ENCODE measurements around the gene CFAP74.
A peak's percentile ranks its signal among the peaks of the same experiment; 100 is the strongest.

CFAP74 gene

GRCh38 chr1:2050793-2051682 lies 47.5 kb upstream of the CFAP74 start:
- Histone ChIP-seq H3K27ac (peak overlapping the region; percentile 53), H3K36me3 (peaks cover 7% of the 10 kb centered on the region; the same call in 1 of the 2 replicates), H3K9me3 (ENCODE audit: severe bottlenecking) (no peaks in the 10 kb centered on the region), H3K27me3 (ENCODE audit: insufficient read depth, low read depth, severe bottlenecking) (no peaks in the 10 kb centered on the region), H3K4me3 (ENCODE audit: low read depth, low read length) (peak overlapping the region; percentile 56)
- DNase-seq: no peak
- TF ChIP-seq, protein P1, sequence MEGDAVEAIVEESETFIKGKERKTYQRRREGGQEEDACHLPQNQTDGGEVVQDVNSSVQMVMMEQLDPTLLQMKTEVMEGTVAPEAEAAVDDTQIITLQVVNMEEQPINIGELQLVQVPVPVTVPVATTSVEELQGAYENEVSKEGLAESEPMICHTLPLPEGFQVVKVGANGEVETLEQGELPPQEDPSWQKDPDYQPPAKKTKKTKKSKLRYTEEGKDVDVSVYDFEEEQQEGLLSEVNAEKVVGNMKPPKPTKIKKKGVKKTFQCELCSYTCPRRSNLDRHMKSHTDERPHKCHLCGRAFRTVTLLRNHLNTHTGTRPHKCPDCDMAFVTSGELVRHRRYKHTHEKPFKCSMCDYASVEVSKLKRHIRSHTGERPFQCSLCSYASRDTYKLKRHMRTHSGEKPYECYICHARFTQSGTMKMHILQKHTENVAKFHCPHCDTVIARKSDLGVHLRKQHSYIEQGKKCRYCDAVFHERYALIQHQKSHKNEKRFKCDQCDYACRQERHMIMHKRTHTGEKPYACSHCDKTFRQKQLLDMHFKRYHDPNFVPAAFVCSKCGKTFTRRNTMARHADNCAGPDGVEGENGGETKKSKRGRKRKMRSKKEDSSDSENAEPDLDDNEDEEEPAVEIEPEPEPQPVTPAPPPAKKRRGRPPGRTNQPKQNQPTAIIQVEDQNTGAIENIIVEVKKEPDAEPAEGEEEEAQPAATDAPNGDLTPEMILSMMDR (IDR thresholded peaks at IDR 0.05; ENCODE audit: low read depth, low read length): no peak

DNA sequence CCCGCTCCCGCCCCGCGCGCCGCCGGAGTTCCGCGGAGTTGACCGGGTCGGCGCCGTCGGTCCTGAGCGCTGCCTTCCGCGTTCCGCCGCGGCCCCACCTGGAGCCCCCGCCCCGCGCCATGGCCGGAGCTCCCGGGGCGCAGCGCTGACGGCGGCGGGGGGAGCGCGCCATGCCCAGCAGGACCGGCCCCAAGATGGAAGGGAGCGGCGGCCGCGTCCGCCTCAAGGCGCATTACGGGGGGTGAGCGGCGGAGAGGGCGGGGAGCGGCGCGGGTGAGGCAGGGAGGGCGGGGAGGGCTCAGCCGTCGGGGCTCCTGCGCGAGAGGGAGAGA lies 46.8 kb upstream of the CFAP74 start:
- H3K27ac ChIP-seq: peak overlapping the region; percentile 53

GRCh38 chr1:2049718-2050431 lies 46.3 kb upstream of the CFAP74 start, which contains the start of gene PRKCZ:
Gene PRKCZ, plus strand, starts transcription at chr1:2050411. Its CDS starts 220 bp downstream, at chr1:2050631.
- H3K27ac ChIP-seq: peak within 1 kb of the TSS; percentile 82
- H3K9me3 ChIP-seq (ENCODE audit: severe bottlenecking): no peaks in the 10 kb centered on the region
- DNase-seq: peak; percentile 95
- no peaks in the 10 kb centered on the region for H3K36me3 ChIP-seq
- TF ChIP-seq, protein P1 (IDR thresholded peaks at IDR 0.05; ENCODE audit: low read depth, low read length): no peak
- H3K27me3 ChIP-seq (ENCODE audit: insufficient read depth, low read depth, severe bottlenecking): no peaks in the 10 kb centered on the region
- peak within 1 kb of the TSS; percentile 86 for H3K4me3 ChIP-seq (ENCODE audit: low read depth, low read length)

More for the DNA sequence above, 46.8 kb upstream of the CFAP74 start:
- no peaks in the 10 kb centered on the region for H3K9me3 ChIP-seq (ENCODE audit: severe bottlenecking)
- peak; percentile 54 for DNase-seq
- H3K4me3 ChIP-seq (ENCODE audit: low read depth, low read length): peak overlapping the region; percentile 56
- peaks cover under 1% of the 10 kb centered on the region; the same call in 1 of the 2 replicates for H3K36me3 ChIP-seq
- TF ChIP-seq, protein P1 (IDR thresholded peaks at IDR 0.05; ENCODE audit: low read depth, low read length): no peak
- H3K27me3 ChIP-seq (ENCODE audit: insufficient read depth, low read depth, severe bottlenecking): no peaks in the 10 kb centered on the region

DNA sequence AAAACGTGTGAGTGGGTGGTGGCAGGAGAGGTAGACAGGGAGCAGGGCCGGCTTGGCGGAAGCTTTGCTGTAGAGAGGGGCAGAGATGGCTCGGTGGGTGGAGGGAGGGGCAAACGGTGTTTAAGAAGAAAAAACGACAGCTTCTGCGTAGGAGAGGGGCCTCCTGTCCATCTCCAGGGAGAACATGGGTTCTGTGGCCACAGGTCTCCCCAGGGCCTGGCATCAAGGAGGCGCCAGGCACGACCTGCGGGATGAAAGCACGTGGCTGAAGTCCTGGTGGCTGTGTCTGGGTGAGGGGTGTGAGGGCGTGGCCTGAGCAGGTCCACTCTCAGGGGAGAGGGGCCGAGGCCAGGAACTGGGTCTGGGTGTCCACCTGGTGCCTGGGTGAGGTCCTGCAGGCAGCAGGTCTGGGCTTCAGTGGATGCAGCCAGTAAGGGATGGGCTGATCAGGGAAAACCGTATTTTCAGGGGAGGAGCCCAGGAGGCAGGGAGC lies 45.7 kb upstream of the CFAP74 start:
- no peaks in the 10 kb centered on the region for H3K27me3 ChIP-seq (ENCODE audit: insufficient read depth, low read depth, severe bottlenecking)
- TF ChIP-seq, protein P1 (IDR thresholded peaks at IDR 0.05; ENCODE audit: low read depth, low read length): peak; percentile 82
- no peaks in the 10 kb centered on the region for H3K9me3 ChIP-seq (ENCODE audit: severe bottlenecking)
- peak; percentile 93 for DNase-seq
- no peaks in the 10 kb centered on the region for H3K36me3 ChIP-seq
- peak overlapping the region; percentile 86 for H3K4me3 ChIP-seq (ENCODE audit: low read depth, low read length)
- H3K27ac ChIP-seq: peak overlapping the region; percentile 82

DNA sequence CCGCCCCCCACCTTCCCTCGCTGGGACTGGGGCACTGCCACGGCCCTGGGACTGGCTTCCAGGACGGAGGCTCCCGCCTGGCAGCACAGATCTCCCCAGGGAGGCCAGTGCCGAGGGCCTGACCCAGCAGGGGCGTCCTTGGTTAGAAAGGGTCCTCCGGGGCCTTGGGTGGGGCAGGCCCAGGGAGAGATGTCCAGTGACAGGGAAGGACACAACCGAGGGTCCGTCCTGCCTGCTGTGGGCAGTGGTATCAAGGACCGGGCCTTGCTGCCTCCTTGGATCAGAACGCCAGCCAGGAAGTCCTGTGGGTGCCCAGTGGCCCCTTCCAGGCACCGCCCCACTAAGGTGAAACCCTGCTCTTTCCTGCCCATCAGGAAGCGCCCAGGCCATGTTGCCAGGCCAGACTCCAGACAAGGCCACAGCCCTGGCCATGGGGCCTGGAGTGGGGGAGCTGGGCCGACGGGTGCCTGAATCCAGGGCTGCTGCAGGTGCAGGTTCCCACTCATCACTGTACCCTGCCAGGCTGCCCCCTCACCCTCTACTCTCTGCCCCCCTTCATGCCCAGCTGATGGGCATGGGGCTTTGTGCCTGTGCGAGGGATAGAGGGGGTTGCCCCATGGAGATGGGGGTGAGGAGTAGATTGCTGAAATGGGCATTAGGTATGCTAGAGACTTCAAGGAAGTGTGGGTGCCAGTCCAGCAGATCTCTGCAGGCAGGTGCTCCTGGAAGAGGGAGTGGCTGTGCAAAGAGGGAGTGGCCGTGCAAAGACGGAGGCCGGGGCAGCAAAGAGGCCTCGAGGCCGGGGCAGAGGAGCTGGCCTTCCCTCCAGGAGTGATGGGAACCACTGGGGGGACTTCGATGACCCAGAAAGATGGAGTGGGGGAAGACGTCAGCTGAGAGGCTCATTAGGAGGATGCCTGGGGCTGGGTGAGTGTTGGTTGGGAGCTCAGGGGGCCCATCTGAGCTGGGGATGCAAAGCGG lies 44.5 kb upstream of the CFAP74 start:
- Histone ChIP-seq H3K36me3 (no peaks in the 10 kb centered on the region), H3K27me3 (ENCODE audit: insufficient read depth, low read depth, severe bottlenecking) (no peaks in the 10 kb centered on the region), H3K27ac (no peak overlapping the region), H3K9me3 (ENCODE audit: severe bottlenecking) (no peaks in the 10 kb centered on the region), H3K4me3 (ENCODE audit: low read depth, low read length) (no peak overlapping the region)
- TF ChIP-seq, protein P1 (IDR thresholded peaks at IDR 0.05; ENCODE audit: low read depth, low read length): no peak
- DNase-seq: no peak
